MG63 (cell line): ENCODE data around the gene ART1. TPM values are rescaled to one million over a fixed set of nuclear protein-coding genes. Genes with fewer than 3 reads are reported as not detected.

Experiments used
- DNase-seq: peaks from one replicate; pipeline ENCODE4 v3.0.0-alpha.2; 2020
- H3K27me3 ChIP-seq: fragments of 250-450 bp; sonication (Bioruptor Pico); 2 replicates; pipeline ENCODE4 v1.5.1; 2020; ENCODE audit warnings: mild to moderate bottlenecking, moderate library complexity
- H3K36me3 ChIP-seq: fragments of 250-450 bp; sonication (Bioruptor Pico); 2 replicates; pipeline ENCODE4 v1.5.1; 2020; ENCODE audit warnings: mild to moderate bottlenecking, moderate library complexity
- H3K4me3 ChIP-seq: fragments of 250-450 bp; sonication (Bioruptor Pico); 2 replicates; pipeline ENCODE4 v1.5.1; 2020; ENCODE audit warnings: mild to moderate bottlenecking, moderate library complexity
- H3K9me3 ChIP-seq: fragments of 250-450 bp; sonication (Bioruptor Pico); 2 replicates; pipeline ENCODE4 v1.5.1; 2020; ENCODE audit warnings: mild to moderate bottlenecking, moderate library complexity
- total RNA-seq: library from RNA; depleted of rRNA; stranded (reverse); fragments of >200 nt; shearing (Covaris generic); gene quantifications from 2 replicates; pipeline ENCODE4 v1.2.3, GENCODE V29; 2014; ENCODE audit warnings: low replicate concordance; rRNA removed

The ART1 gene
- total RNA-seq, 1 experiment from 2014 or later, result not detected

DNA sequence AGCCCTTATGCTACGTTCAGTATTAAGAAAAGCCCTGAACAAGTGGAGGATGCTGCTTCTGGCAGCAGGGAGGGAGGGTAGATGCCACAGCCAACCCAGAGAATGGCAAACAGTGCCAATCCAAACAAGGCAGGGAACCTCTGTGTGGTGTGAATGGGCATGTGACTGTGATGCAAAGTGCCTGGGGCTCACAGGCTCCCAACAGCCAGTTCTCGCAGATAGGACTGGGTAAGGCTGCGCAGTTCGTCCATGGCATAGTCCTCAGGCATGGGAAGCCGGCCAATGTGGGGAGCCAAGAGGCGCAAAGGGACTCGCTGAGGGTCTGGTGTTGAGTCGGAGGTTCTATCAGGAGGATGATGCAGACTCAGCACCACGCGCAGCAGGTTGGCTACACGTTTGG, 31.0 kb downstream of the ART1 start:
- Histone ChIP-seq H3K4me3 (no peak overlapping the region), H3K36me3 (peaks cover 32% of the 10 kb centered on the region), H3K9me3 (no peaks in the 10 kb centered on the region), H3K27me3 (no peaks in the 10 kb centered on the region)
- DNase-seq, result peak; percentile 4

DNA sequence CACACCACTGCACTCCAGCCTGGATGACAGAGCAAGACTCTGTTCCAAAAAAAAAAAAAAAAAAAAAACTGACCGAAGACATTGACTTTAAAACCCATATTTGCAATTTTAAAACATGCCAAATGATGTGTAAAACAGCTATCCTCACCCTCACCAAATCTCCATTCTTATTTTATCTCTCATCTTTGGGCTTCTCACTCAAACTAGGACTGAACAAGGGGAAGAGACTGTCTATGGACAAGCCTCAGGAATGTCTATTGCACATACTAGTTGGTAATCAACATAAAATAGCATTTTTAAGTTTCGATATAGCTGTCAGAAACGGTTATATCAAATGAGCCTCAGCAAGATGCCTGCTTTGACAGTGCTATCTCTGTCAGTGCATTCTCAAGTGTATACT, 34.1 kb downstream of the ART1 start:
- Histone ChIP-seq H3K27me3 (no peaks in the 10 kb centered on the region), H3K9me3 (no peaks in the 10 kb centered on the region), H3K36me3 (peaks cover 46% of the 10 kb centered on the region), H3K4me3 (no peak overlapping the region)
- no peak for DNase-seq

DNA sequence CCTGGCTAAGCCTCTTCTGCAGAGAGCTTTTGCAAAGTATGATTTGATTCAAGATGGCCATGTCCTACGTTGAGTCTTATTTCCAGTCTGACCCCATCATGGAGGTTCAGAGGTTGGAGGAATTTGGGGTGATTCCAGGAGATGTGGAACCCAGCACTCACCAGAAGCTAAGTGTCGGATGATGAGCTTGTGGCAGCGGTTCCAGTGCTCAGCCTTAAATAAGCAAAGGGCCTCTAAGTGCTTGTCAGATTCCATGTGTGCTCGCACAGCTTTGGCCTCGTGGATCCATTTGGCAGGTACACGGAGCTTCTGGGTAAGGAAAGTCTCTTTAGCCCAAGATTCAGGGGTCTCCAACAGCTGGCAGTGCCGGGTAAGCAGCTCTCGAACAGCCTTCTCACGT, 38.1 kb downstream of the ART1 start:
- no peak for DNase-seq
- no peak overlapping the region for H3K4me3 ChIP-seq
- no peaks in the 10 kb centered on the region for H3K27me3 ChIP-seq
- no peaks in the 10 kb centered on the region for H3K9me3 ChIP-seq
- H3K36me3 ChIP-seq, result peaks cover 57% of the 10 kb centered on the region

DNA sequence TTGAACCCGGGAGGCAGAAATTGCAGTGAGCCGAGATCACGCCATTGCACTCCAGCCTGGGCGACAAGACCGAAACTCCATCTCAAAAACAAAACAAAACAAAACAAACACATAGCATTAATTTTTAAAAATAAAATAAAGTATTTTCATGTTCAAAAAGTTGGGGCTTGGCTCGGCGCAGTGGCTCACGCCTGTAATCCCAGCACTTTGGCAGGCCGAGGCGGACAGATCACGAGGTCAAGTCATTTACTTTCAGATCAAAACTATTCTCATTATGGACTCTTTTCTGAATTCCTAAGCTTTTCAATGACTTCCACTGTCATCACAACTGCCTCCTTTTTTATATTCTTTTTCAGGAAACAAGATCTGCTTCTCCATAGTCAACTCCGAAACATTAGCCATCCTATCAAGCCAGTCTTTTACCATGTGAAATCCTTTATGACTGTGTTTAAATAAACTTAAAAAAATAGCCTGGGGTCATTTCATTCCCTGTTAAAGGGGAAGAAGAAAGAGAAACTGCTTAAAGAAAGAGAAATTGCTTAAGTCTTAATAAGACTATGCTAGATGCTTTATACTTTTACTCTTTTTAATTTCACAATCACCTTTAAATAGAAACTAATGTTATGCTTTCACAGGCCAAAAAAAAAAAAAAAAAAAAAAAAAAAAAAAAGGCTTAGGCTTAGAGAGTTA, 39.3 kb downstream of the ART1 start:
- no peaks in the 10 kb centered on the region for H3K27me3 ChIP-seq
- H3K9me3 ChIP-seq, result no peaks in the 10 kb centered on the region
- no peak overlapping the region for H3K4me3 ChIP-seq
- DNase-seq, result no peak
- H3K36me3 ChIP-seq, result peaks cover 57% of the 10 kb centered on the region

DNA sequence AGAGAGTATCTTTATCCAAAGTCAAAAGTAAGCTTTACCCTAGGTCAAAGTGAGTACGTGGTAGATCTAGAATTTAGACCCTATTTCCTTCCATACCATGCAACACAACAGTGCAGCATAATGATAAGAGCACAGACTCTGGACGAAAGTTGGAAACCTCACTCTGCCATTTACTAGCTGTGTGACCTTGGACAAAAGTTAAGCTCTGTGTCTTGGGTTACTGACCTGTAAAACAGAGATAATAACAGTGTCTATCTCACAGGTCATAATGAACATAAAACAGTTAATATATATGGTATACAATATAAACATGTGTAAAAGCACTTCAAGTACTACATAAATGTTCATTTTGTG, 39.9 kb downstream of the ART1 start:
- DNase-seq, result no peak
- H3K36me3 ChIP-seq, result peaks cover 52% of the 10 kb centered on the region
- H3K4me3 ChIP-seq, result no peak overlapping the region
- no peaks in the 10 kb centered on the region for H3K27me3 ChIP-seq
- no peaks in the 10 kb centered on the region for H3K9me3 ChIP-seq

DNA sequence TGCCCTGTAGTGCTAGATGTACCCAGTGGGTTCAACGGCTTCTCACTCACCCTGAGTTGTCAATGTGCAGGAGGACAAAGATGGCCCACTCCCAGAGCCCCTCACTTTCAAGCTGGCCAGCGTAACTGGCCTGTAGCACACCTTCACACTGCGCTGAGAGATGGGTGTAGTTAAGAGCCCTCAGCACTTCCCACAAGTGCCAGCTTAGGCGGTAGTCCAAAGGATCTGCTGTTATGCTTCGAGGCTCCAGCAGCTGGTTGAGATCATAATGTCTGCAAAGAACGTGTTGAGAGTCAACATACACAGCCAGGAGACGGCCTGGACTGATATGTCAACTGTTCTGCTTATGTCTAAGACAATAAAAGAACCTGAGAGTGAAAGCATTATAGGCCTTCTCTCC, 41.0 kb downstream of the ART1 start:
- Histone ChIP-seq H3K27me3 (no peaks in the 10 kb centered on the region), H3K36me3 (peaks cover 55% of the 10 kb centered on the region), H3K9me3 (no peaks in the 10 kb centered on the region), H3K4me3 (no peak overlapping the region)
- no peak for DNase-seq

DNA sequence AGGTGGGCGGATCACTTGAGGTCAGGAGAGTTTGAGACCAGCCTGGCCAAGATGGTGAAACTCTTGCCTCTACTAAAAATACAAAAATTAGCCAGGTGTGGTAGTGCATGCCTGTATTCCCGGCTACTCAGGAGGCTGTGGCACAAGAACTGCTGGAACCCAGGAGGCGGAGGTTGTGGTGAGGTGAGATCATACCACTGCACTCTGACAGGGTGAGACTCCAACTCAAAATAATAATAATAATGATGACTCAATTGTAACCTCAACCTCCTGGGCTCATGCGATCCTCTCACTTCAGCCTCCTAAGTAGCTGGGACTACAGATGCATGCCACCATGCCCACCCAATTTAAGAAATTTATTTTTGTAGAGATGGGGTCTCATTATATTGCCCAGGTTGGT, 41.8 kb downstream of the ART1 start:
- peaks cover 54% of the 10 kb centered on the region for H3K36me3 ChIP-seq
- H3K4me3 ChIP-seq, result no peak overlapping the region
- DNase-seq, result peak; percentile 8

DNA sequence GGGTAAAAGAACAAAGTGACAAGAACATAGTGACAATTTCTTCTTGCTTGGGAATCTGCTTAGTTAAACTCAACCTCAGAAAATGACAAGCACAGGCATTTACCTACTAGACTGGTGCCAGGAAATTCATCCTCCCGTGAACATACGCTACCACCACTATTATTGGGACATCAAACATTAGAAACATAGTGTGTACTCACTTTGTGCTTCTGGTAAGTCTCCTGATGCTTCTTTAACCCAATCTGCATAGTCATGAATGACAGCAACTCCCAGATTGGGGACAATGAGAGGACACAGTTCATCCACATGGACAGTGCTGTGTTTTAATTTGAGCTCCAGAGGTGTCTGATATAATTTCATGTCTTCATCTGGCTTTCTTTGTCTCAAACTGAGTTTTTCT, 55.5 kb downstream of the ART1 start:
- no peak for DNase-seq
- Histone ChIP-seq H3K27me3 (no peaks in the 10 kb centered on the region), H3K4me3 (no peak overlapping the region), H3K36me3 (peaks cover 53% of the 10 kb centered on the region), H3K9me3 (no peaks in the 10 kb centered on the region)

More for the DNA sequence above, 41.8 kb downstream of the ART1 start:
- H3K9me3 ChIP-seq, result no peaks in the 10 kb centered on the region
- H3K27me3 ChIP-seq, result no peaks in the 10 kb centered on the region

DNA sequence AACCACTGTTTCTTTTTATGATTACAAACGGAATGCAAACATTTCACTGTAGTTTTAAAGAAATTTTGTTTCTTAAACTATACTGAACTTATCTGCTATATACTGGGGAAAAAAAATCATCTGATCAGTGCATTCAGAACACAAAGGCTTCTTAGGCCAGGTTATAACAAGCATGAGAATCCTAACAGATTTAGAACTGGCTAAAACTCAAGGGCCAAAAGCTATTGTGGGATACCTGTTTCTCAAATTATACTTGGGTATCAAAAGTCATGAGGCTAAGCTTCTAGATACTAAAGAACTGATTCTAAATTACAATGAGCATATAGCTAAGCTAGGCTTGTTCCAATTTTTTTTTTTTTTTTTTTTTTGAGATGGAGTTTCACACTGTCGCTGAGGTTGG, 56.0 kb downstream of the ART1 start:
- Histone ChIP-seq H3K27me3 (no peaks in the 10 kb centered on the region), H3K36me3 (peaks cover 50% of the 10 kb centered on the region), H3K9me3 (no peaks in the 10 kb centered on the region), H3K4me3 (no peak overlapping the region)
- DNase-seq, result no peak

DNA sequence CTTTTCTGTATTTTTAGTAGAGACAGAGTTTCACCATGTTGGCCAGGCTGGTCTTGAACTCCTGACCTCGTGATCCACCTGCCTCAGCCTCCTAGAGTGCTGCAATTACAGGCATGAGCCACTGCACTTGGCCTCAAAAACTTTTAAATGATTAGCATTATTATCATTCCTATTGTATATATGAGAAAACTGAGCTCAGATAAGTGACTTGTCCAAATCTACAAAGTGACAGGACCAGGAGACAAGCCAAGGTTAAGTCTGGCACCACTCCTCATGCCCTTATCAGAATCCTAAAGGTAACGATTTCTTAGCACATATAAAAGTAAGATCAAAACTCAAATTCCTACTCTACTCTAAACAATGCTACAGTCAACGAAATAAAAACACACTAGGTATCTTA, 58.5 kb downstream of the ART1 start:
- Histone ChIP-seq H3K27me3 (no peaks in the 10 kb centered on the region), H3K4me3 (no peak overlapping the region), H3K36me3 (peaks cover 59% of the 10 kb centered on the region), H3K9me3 (no peaks in the 10 kb centered on the region)
- DNase-seq, result no peak

DNA sequence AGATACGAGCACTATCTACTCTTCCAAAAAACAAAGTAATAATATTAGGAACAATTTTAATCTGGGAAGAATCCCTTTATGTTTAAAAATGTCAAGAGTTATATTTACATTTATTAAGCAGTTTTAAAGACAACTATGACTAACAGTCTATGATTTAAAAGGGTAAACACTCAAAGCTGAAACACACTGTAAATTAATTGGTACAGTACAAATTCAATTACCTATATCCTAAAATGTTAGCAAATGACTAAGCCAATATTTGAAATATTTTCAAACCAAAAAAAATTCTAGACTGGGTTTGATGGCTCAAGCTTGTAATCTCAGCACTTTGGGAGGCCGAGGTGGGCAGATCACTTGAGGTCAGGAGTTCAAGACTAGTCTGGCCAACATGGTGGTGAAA, 62.2 kb downstream of the ART1 start:
- H3K9me3 ChIP-seq, result no peaks in the 10 kb centered on the region
- no peaks in the 10 kb centered on the region for H3K27me3 ChIP-seq
- DNase-seq, result no peak
- no peak overlapping the region for H3K4me3 ChIP-seq
- peaks cover 56% of the 10 kb centered on the region for H3K36me3 ChIP-seq

DNA sequence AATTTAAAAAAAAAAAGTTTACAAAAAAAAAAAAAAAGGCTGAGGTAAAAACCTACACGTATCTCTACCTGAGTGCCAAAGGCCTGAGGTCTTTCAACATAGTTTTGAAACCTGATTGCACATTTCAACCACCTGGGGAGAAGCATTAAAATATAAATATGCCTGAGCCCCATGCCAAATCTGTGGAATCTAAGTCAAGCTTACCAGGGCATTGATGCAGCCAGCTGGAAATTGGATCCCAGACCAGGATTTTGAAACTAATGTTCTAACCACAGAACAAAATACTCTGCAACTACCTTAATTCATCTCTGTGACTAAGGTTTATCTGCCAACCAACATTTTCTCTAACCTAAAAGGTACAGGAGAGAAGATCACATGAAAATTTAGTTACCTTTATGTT, 65.0 kb downstream of the ART1 start:
- Histone ChIP-seq H3K36me3 (peaks cover 58% of the 10 kb centered on the region), H3K27me3 (no peaks in the 10 kb centered on the region), H3K4me3 (no peak overlapping the region), H3K9me3 (no peaks in the 10 kb centered on the region)
- no peak for DNase-seq

DNA sequence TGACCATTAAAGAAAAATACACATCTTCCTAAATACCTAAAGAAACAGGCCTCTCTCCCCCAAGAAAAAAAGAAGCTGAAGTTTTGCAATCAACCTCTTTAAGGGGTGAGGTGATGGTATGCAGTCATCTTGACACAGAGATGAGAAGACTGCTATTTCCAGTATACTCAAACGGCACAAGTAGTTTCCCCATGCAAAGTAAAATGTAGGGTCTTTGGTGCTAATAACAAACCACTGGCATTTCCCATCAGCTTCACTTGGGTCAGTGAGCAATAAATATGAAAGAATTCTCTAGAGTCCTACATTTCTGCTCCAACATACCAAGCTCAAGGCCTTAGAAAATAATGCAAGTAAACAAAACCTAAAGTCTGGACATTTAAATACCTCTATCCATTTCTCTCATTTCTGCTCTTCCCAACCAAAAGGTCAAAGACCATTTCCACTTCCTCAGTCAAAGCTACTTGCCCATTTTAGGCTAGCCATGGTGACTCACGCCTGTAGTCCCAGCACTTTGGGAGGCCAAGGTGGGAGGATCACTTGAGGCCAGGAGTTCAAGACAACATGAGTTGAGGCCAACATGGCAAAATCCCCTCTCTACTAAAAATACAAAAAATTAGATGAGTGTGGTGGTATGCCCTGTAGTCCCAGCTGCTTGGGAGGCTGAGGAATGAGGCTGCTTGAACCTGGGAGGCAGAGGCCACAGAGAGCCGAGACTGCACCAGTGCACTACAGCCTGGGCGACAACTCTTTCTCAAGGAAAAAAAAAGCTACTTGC, 65.7 kb downstream of the ART1 start:
- peaks cover 60% of the 10 kb centered on the region for H3K36me3 ChIP-seq
- DNase-seq, result no peak
- H3K9me3 ChIP-seq, result no peaks in the 10 kb centered on the region
- H3K27me3 ChIP-seq, result no peaks in the 10 kb centered on the region
- no peak overlapping the region for H3K4me3 ChIP-seq

DNA sequence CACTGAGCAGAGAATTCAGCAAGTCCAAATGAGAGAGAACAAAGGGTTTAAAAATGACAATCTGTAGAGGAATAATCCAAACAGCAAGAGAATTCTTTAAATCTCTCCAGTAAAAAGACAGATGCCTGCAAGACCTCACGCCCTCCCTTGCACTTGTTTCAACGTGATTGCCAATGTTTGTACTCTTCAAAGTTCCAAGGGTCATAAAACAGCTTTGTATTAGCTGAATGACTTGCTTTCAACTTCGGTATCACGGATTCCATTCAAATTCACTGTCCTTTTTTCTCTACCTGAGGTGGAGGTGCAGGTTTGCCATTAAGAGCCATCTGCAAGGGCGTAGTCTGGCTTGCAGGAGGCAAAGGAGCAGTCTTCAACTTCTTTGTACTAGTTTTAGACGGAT, 67.3 kb downstream of the ART1 start:
- H3K27me3 ChIP-seq, result no peaks in the 10 kb centered on the region
- H3K4me3 ChIP-seq, result no peak overlapping the region
- no peaks in the 10 kb centered on the region for H3K9me3 ChIP-seq
- peaks cover 52% of the 10 kb centered on the region for H3K36me3 ChIP-seq
- no peak for DNase-seq

Other genes with a start within 250 kb of the ART1 start
- not detected in 2 replicates for gene ART5, start 3.1 kb upstream of the ART1 start, total RNA-seq
- gene CHRNA10, start 26.3 kb downstream of the ART1 start, total RNA-seq, result 0.72 TPM in 1 of 2 replicates, not detected in the other
- 99.7 and 106 TPM in 2 replicates for gene NUP98, start 152.4 kb downstream of the ART1 start, total RNA-seq
- 8.1 and 8.9 TPM in 2 replicates for gene PGAP2, start 163.4 kb downstream of the ART1 start, total RNA-seq
- 13.0 and 23.7 TPM in 2 replicates for gene RHOG, start 195.8 kb downstream of the ART1 start, total RNA-seq
- gene STIM1, start 210.5 kb downstream of the ART1 start, total RNA-seq, result 13.4 and 16.5 TPM in 2 replicates